Fibroblast of lung (primary cell): ENCODE results near the gene TMPRSS9.

Experiments used
- CTCF ChIP-seq, 2 donors: IDR thresholded peaks in 1 of 2; conservative IDR thresholded peaks in 1 of 2; 1 replicate in 1 of 2; 2 replicates in 1 of 2; pipeline ENCODE4 v1.5.1; 2011 to 2012; ENCODE audit warnings: low read length in 2 of 2, control low read depth in 1 of 2, inconsistent platforms in 1 of 2, low read depth in 1 of 2, mild to moderate bottlenecking in 1 of 2
- EZH2 ChIP-seq: IDR thresholded peaks from 2 replicates; pipeline ENCODE4 v1.5.1; 2012; ENCODE audit warnings: low read length, control low read depth, mild to moderate bottlenecking; ENCODE audit errors: missing control alignments

- TF ChIP-seq CTCF (conservative IDR thresholded peaks at IDR 0.05 in 1 of 2, IDR thresholded peaks at IDR 0.05 in 1 of 2; ENCODE audit: low read depth in 1 of 2, low read length in 2 of 2) = no peak
- no peak for TF ChIP-seq EZH2
These were observed 2.2 kb downstream of the TMPRSS9 start for GRCh38 chr19:2362046-2362969.
